Neural progenitor cell (in vitro differentiated cells): Measurements from ENCODE around the gene MYLK4.

Experiments
- CTCF ChIP-seq: fragments of 200-600 bp; sonication (generic); IDR thresholded peaks from 2 replicates; pipeline ENCODE4 v1.5.1; 2017; ENCODE audit warnings: antibody characterized with exemption, mild to moderate bottlenecking
- EZH2 ChIP-seq: fragments of 200-600 bp; sonication (generic); IDR thresholded peaks from 2 replicates; pipeline ENCODE4 v1.6.1; 2017; ENCODE audit warnings: antibody characterized with exemption, mild to moderate bottlenecking, moderate library complexity

- TF ChIP-seq CTCF (no peak), EZH2 (no peak)
Observed at GRCh38 chr6:2666906-2667575, 83.7 kb downstream of the MYLK4 start.
